ENCODE data around the gene FANCC.

The FANCC gene

DNA sequence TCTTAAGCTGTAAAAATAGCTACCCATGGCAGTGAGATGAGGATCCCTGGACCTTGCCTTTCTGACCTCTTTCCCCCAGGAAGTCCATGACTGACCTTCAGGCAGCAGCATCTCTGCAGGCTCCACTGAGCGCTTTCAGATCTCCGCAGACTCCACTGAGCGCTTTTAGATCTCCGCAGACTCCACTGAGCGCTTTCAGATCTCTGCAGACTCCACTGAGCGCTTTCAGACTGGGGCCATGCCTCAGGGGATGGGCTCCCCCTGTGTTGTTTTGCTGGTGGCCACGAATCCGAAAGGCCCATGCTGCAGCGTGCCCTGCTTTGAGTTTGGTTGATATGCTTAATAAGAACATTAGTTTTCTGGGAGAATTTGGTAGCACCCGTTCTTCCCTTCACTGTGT lies 254.2 kb downstream of the FANCC start:
- H3K9me3 ChIP-seq (ENCODE audit: control insufficient read depth, low read length) = no peaks in the 10 kb centered on the region
- no peaks in the 10 kb centered on the region for H3K27me3 ChIP-seq (ENCODE audit: control insufficient read depth in 1 of 2, insufficient read depth in 1 of 2, low read length in 2 of 2)
- H3K4me3 ChIP-seq (ENCODE audit: insufficient read depth in 1 of 2, low read depth in 1 of 2, low read length in 2 of 2) = no peak overlapping the region
- no peak overlapping the region for H4K91ac ChIP-seq (ENCODE audit: low read length)
- no peak overlapping the region for H3K4me2 ChIP-seq (ENCODE audit: low read length, poor library complexity, severe bottlenecking)
- H4K8ac ChIP-seq (ENCODE audit: low read length) = no peak overlapping the region
- no peak overlapping the region for H3K9ac ChIP-seq (ENCODE audit: low read length)
- H3K36me3 ChIP-seq (ENCODE audit: control insufficient read depth in 1 of 2, insufficient read depth in 2 of 2, low read depth in 1 of 2, low read length in 2 of 2) = peaks cover 42 to 58% of the 10 kb centered on the region in 2 experiments
- no peak for DNase-seq
- peaks cover 18% of the 10 kb centered on the region for H3K4me1 ChIP-seq (ENCODE audit: control insufficient read depth, insufficient read depth, low read depth, low read length)
- H3K18ac ChIP-seq (ENCODE audit: low read depth in 1 of 2, low read length in 2 of 2) = no peak overlapping the region
- H3K14ac ChIP-seq (ENCODE audit: low read length in 2 of 2) = no peak overlapping the region
- no peak overlapping the region for H3K27ac ChIP-seq (ENCODE audit: low read length, poor library complexity, severe bottlenecking)
- no peak overlapping the region for H2AFZ ChIP-seq (ENCODE audit: low read depth, low read length)
- H3K79me1 ChIP-seq (replicated peaks; ENCODE audit: low read length, poor library complexity, severe bottlenecking) = peaks cover 15% of the 10 kb centered on the region
- no peak overlapping the region for H2BK120ac ChIP-seq (ENCODE audit: low read depth, low read length)
- H3K23ac ChIP-seq (ENCODE audit: low read length in 2 of 2) = no peak overlapping the region
- no peak overlapping the region for H2AK5ac ChIP-seq (ENCODE audit: low read length, severe bottlenecking)
- no peak overlapping the region for H2BK5ac ChIP-seq (ENCODE audit: low read depth, low read length, poor library complexity, severe bottlenecking)
- no peak overlapping the region for H2BK15ac ChIP-seq (ENCODE audit: low read depth, poor library complexity, severe bottlenecking)
- no peak overlapping the region for H2BK12ac ChIP-seq (ENCODE audit: low read length in 2 of 2)
- no peak overlapping the region for H3K4ac ChIP-seq (ENCODE audit: low read depth in 1 of 2, low read length in 2 of 2)
- 94% methylated on average over 10 of the region's 10 CpGs for WGBS

DNA sequence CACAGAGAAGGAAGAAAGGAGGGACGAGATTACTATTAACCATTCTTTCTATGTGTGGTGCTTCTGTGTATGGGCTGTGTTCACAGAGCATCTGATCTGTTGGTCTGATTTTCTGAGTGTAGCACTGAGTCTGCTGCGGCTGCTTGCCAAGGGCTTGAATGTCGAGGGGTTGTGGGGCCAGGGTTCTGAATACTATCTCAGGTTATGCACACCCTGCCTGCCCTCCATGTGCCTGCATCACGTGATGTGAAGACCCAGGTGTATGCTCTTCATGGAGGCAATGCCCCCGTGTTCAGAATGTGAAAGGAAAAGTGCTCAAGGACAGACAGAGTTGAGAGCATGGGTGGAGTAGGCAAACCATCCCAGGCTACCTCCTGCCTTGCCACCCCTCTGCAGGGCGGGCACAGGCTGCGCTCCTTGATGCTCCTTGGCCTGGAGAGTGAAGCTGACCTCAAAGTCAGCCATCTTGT lies 254.9 kb downstream of the FANCC start:
- no peak overlapping the region for H3K27ac ChIP-seq (ENCODE audit: low read length, poor library complexity, severe bottlenecking)
- H2BK5ac ChIP-seq (ENCODE audit: low read depth, low read length, poor library complexity, severe bottlenecking) = no peak overlapping the region
- no peak overlapping the region for H3K9ac ChIP-seq (ENCODE audit: low read length)
- WGBS = 97% methylated on average over 7 of the region's 7 CpGs
- H3K9me3 ChIP-seq (ENCODE audit: control insufficient read depth, low read length) = no peaks in the 10 kb centered on the region
- H4K8ac ChIP-seq (ENCODE audit: low read length) = no peak overlapping the region
- no peak overlapping the region for H2BK120ac ChIP-seq (ENCODE audit: low read depth, low read length)
- peaks cover 19% of the 10 kb centered on the region for H3K4me1 ChIP-seq (ENCODE audit: control insufficient read depth, insufficient read depth, low read depth, low read length)
- H2AK5ac ChIP-seq (ENCODE audit: low read length, severe bottlenecking) = no peak overlapping the region
- peaks cover 42 to 58% of the 10 kb centered on the region in 2 experiments for H3K36me3 ChIP-seq (ENCODE audit: control insufficient read depth in 1 of 2, insufficient read depth in 2 of 2, low read depth in 1 of 2, low read length in 2 of 2)
- H2BK15ac ChIP-seq (ENCODE audit: low read depth, poor library complexity, severe bottlenecking) = no peak overlapping the region
- H3K4ac ChIP-seq (ENCODE audit: low read depth in 1 of 2, low read length in 2 of 2) = no peak overlapping the region
- no peak overlapping the region for H3K4me3 ChIP-seq (ENCODE audit: insufficient read depth in 1 of 2, low read depth in 1 of 2, low read length in 2 of 2)
- no peak overlapping the region for H3K4me2 ChIP-seq (ENCODE audit: low read length, poor library complexity, severe bottlenecking)
- no peak overlapping the region for H3K23ac ChIP-seq (ENCODE audit: low read length in 2 of 2)
- no peak overlapping the region for H3K14ac ChIP-seq (ENCODE audit: low read length in 2 of 2)
- H2BK12ac ChIP-seq (ENCODE audit: low read length in 2 of 2) = no peak overlapping the region
- no peaks in the 10 kb centered on the region for H3K27me3 ChIP-seq (ENCODE audit: control insufficient read depth in 1 of 2, insufficient read depth in 1 of 2, low read length in 2 of 2)
- H3K79me1 ChIP-seq (replicated peaks; ENCODE audit: low read length, poor library complexity, severe bottlenecking) = peaks cover 15% of the 10 kb centered on the region
- no peak overlapping the region for H3K18ac ChIP-seq (ENCODE audit: low read depth in 1 of 2, low read length in 2 of 2)
- H2AFZ ChIP-seq (ENCODE audit: low read depth, low read length) = no peak overlapping the region
- no peak for DNase-seq
- H4K91ac ChIP-seq (ENCODE audit: low read length) = no peak overlapping the region

DNA sequence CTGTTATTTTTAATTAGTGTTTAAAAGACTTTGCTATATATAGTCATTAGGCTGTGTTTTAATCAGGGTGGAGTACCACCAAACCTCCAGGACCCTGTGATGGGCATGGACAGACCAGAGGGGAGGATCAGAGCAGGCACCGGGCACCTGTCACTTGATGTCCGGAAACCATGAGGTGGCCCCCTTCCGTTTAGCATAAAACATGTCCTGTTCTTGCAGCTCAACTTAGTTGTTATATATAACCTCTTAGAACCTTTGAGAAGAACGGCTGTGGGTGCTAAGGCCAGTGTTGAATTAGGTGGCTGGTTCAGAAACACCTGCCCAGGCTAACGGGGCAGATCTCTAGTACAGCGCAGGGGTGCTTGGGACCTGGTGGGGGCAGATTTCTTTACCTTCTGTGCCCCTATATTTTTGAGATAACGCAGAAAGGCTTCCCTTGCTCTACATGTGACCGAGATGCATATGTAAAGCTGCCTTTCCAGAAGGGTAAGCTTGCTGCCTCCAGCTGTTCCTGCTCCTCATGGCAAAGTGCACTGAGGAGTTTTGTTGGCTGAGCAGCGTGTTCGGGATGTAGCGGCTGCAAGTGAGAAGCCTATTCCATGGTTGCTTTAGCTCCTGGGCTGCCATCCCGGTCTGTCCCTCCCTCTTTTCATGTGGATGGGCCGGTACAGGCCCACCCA lies 255.5 kb downstream of the FANCC start:
- H4K8ac ChIP-seq (ENCODE audit: low read length) = no peak overlapping the region
- no peaks in the 10 kb centered on the region for H3K27me3 ChIP-seq (ENCODE audit: control insufficient read depth in 1 of 2, insufficient read depth in 1 of 2, low read length in 2 of 2)
- no peak overlapping the region for H2BK120ac ChIP-seq (ENCODE audit: low read depth, low read length)
- DNase-seq = no peak
- H3K18ac ChIP-seq (ENCODE audit: low read depth in 1 of 2, low read length in 2 of 2) = no peak overlapping the region
- peaks cover 11% of the 10 kb centered on the region for H3K79me1 ChIP-seq (replicated peaks; ENCODE audit: low read length, poor library complexity, severe bottlenecking)
- no peak overlapping the region for H3K4me2 ChIP-seq (ENCODE audit: low read length, poor library complexity, severe bottlenecking)
- no peak overlapping the region for H3K9ac ChIP-seq (ENCODE audit: low read length)
- no peak overlapping the region for H2BK15ac ChIP-seq (ENCODE audit: low read depth, poor library complexity, severe bottlenecking)
- no peak overlapping the region for H2AFZ ChIP-seq (ENCODE audit: low read depth, low read length)
- no peak overlapping the region for H2BK12ac ChIP-seq (ENCODE audit: low read length in 2 of 2)
- H3K4me1 ChIP-seq (ENCODE audit: control insufficient read depth, insufficient read depth, low read depth, low read length) = peaks cover 19% of the 10 kb centered on the region
- H3K27ac ChIP-seq (ENCODE audit: low read length, poor library complexity, severe bottlenecking) = no peak overlapping the region
- H3K36me3 ChIP-seq (ENCODE audit: control insufficient read depth in 1 of 2, insufficient read depth in 2 of 2, low read depth in 1 of 2, low read length in 2 of 2) = peaks cover 41 to 55% of the 10 kb centered on the region in 2 experiments
- no peak overlapping the region for H3K14ac ChIP-seq (ENCODE audit: low read length in 2 of 2)
- H3K23ac ChIP-seq (ENCODE audit: low read length in 2 of 2) = no peak overlapping the region
- no peak overlapping the region for H2AK5ac ChIP-seq (ENCODE audit: low read length, severe bottlenecking)
- H3K4ac ChIP-seq (ENCODE audit: low read depth in 1 of 2, low read length in 2 of 2) = no peak overlapping the region
- no peaks in the 10 kb centered on the region for H3K9me3 ChIP-seq (ENCODE audit: control insufficient read depth, low read length)
- no peak overlapping the region for H3K4me3 ChIP-seq (ENCODE audit: insufficient read depth in 1 of 2, low read depth in 1 of 2, low read length in 2 of 2)
- no peak overlapping the region for H4K91ac ChIP-seq (ENCODE audit: low read length)
- WGBS = 96% methylated on average over 12 of the region's 13 CpGs
- H2BK5ac ChIP-seq (ENCODE audit: low read depth, low read length, poor library complexity, severe bottlenecking) = no peak overlapping the region

DNA sequence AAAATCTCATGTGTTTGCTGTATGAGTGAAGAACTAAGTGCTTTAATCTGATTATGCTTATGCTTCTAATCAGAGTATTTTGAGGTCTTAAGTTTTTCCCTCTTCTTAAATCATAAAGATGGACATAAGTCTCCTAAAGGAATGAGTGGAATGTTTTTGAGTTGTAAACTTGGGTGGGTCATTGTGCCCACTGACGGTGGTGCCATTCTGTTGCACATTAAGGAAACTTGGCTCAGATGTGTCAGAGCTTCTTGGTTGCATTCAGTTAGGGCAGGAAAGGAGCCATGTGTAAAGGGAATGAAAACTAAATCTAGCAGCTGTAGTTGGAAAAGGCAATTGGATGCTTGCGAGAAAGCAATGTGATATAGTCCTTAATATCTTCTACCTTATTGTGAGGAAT lies 256.6 kb downstream of the FANCC start:
- Histone ChIP-seq H3K79me1 (replicated peaks; ENCODE audit: low read length, poor library complexity, severe bottlenecking) (peaks cover 11% of the 10 kb centered on the region), H2BK15ac (ENCODE audit: low read depth, poor library complexity, severe bottlenecking) (no peak overlapping the region), H2BK120ac (ENCODE audit: low read depth, low read length) (no peak overlapping the region), H3K9me3 (ENCODE audit: control insufficient read depth, low read length) (no peaks in the 10 kb centered on the region), H3K14ac (ENCODE audit: low read length in 2 of 2) (no peak overlapping the region), H4K8ac (ENCODE audit: low read length) (no peak overlapping the region), H3K27me3 (ENCODE audit: control insufficient read depth in 1 of 2, insufficient read depth in 1 of 2, low read length in 2 of 2) (no peaks in the 10 kb centered on the region), H2BK5ac (ENCODE audit: low read depth, low read length, poor library complexity, severe bottlenecking) (no peak overlapping the region), H3K4me1 (ENCODE audit: control insufficient read depth, insufficient read depth, low read depth, low read length) (peaks cover 24% of the 10 kb centered on the region), H3K4me3 (ENCODE audit: insufficient read depth in 1 of 2, low read depth in 1 of 2, low read length in 2 of 2) (no peak overlapping the region), H3K4ac (ENCODE audit: low read depth in 1 of 2, low read length in 2 of 2) (no peak overlapping the region), H2BK12ac (ENCODE audit: low read length in 2 of 2) (no peak overlapping the region), H3K9ac (ENCODE audit: low read length) (no peak overlapping the region), H2AFZ (ENCODE audit: low read depth, low read length) (no peak overlapping the region), H3K4me2 (ENCODE audit: low read length, poor library complexity, severe bottlenecking) (no peak overlapping the region), H3K36me3 (ENCODE audit: control insufficient read depth in 1 of 2, insufficient read depth in 2 of 2, low read depth in 1 of 2, low read length in 2 of 2) (peaks cover 43 to 45% of the 10 kb centered on the region in 2 experiments), H3K18ac (ENCODE audit: low read depth in 1 of 2, low read length in 2 of 2) (no peak overlapping the region), H4K91ac (ENCODE audit: low read length) (no peak overlapping the region), H2AK5ac (ENCODE audit: low read length, severe bottlenecking) (no peak overlapping the region), H3K27ac (ENCODE audit: low read length, poor library complexity, severe bottlenecking) (no peak overlapping the region), H3K23ac (ENCODE audit: low read length in 2 of 2) (no peak overlapping the region)
- DNase-seq = no peak
- WGBS = 88% methylated on average over 1 of the region's 2 CpGs

All from mesenchymal stem cell (in vitro differentiated cells and primary cell).